ENCODE results near the gene STIM1.

DNA sequence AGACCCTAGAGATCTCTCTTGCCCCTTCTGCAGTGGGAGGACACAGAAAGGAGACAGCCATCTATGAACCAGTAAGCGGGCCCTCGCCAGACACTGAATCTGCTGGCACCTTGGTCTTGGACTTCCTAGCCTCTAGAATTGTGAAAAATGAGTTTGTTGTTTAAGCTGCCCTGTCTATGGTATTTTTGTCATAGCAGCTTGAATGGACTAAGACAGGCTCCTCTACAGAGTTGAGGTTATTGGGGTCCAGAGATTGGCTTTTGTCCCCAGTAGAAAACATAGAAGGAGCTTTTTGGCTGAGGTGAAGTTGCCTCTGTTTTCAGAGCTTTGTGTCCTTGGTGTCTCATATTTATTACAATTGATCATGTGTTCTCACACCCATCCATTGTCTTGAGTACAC, 77.2 kb downstream of the STIM1 start:
- TF ChIP-seq POLR2AphosphoS5 (IDR thresholded peaks at IDR 0.05; ENCODE audit: borderline replicate concordance, low read depth, low read length) (no peak), EZH2 (IDR thresholded peaks at IDR 0.05) (no peak)
